ENCODE measurements around the gene UBTD1. TPM values are rescaled to one million over a fixed set of nuclear protein-coding genes. Genes with fewer than 3 reads are reported as not detected.

UBTD1 gene
- polyA plus RNA-seq, 1 donor from 2014 or later: 3.3 TPM

- Histone ChIP-seq H3K36me3 (ENCODE audit: insufficient read depth, low read length) (no peaks in the 10 kb centered on the region), H4K20me1 (ENCODE audit: insufficient read depth) (no peaks in the 10 kb centered on the region)
These were observed 47.1 kb upstream of the UBTD1 start for GRCh38 chr10:97451605-97452004.

GRCh38 chr10:97452352-97452751 is 46.4 kb upstream of the UBTD1 start:
- peaks cover 12% of the 10 kb centered on the region for H3K79me2 ChIP-seq (replicated peaks; ENCODE audit: insufficient read depth, low read length)
- H3K27ac ChIP-seq (ENCODE audit: low read length): no peak overlapping the region
- TF ChIP-seq SMC3 (conservative IDR thresholded peaks at IDR 0.05; ENCODE audit: poor library complexity): no peak
- TF ChIP-seq EZH2 (IDR thresholded peaks at IDR 0.05; ENCODE audit: borderline replicate concordance, insufficient read depth, low read length, poor library complexity, severe bottlenecking): no peak
- no peak for TF ChIP-seq POLR2AphosphoS5 (IDR thresholded peaks at IDR 0.05)
- no peak for TF ChIP-seq TAF1 (IDR thresholded peaks at IDR 0.05; ENCODE audit: low read depth)
- TF ChIP-seq RAD21 (conservative IDR thresholded peaks at IDR 0.05): no peak
- TF ChIP-seq CTCF (IDR thresholded peaks at IDR 0.05; ENCODE audit: poor library complexity, severe bottlenecking): no peak
- no peak for TF ChIP-seq MXI1 (conservative IDR thresholded peaks at IDR 0.05; ENCODE audit: poor library complexity, severe bottlenecking)
- no peak for TF ChIP-seq EP300 (conservative IDR thresholded peaks at IDR 0.05; ENCODE audit: poor library complexity, severe bottlenecking)

More at GRCh38 chr10:97451605-97452004, 47.1 kb upstream of the UBTD1 start:
- TF ChIP-seq RAD21 (conservative IDR thresholded peaks at IDR 0.05): no peak
- TF ChIP-seq SMC3 (conservative IDR thresholded peaks at IDR 0.05; ENCODE audit: poor library complexity): no peak
- TF ChIP-seq POLR2AphosphoS5 (IDR thresholded peaks at IDR 0.05): no peak
- TF ChIP-seq EZH2 (IDR thresholded peaks at IDR 0.05; ENCODE audit: borderline replicate concordance, insufficient read depth, low read length, poor library complexity, severe bottlenecking): no peak
- TF ChIP-seq REST (IDR thresholded peaks at IDR 0.05; ENCODE audit: borderline replicate concordance): no peak
- no peak for TF ChIP-seq CTCF (IDR thresholded peaks at IDR 0.05; ENCODE audit: poor library complexity, severe bottlenecking)
- TF ChIP-seq MXI1 (conservative IDR thresholded peaks at IDR 0.05; ENCODE audit: poor library complexity, severe bottlenecking): no peak
- no peak for TF ChIP-seq TAF1 (IDR thresholded peaks at IDR 0.05; ENCODE audit: low read depth)
- TF ChIP-seq EP300 (conservative IDR thresholded peaks at IDR 0.05; ENCODE audit: poor library complexity, severe bottlenecking): no peak
- no peak overlapping the region for H2AFZ ChIP-seq (ENCODE audit: low read depth, low read length)
- H3K4me3 ChIP-seq (ENCODE audit: low read length): no peak overlapping the region
- no peak overlapping the region for H3K27ac ChIP-seq (ENCODE audit: low read length)
- no peaks in the 10 kb centered on the region for H3F3A ChIP-seq (ENCODE audit: insufficient read depth, low read length, poor library complexity, severe bottlenecking)
- no peaks in the 10 kb centered on the region for H3K9me2 ChIP-seq (ENCODE audit: insufficient read depth, low read length)
- H3K9me3 ChIP-seq (ENCODE audit: low read length): no peaks in the 10 kb centered on the region
- no peaks in the 10 kb centered on the region for H3K27me3 ChIP-seq (ENCODE audit: insufficient read depth, low read depth, low read length)
- peaks cover 20% of the 10 kb centered on the region for H3K79me2 ChIP-seq (replicated peaks; ENCODE audit: insufficient read depth, low read length)
- H3K4me2 ChIP-seq (ENCODE audit: low read length): no peak overlapping the region
- no peak overlapping the region for H3K9ac ChIP-seq (ENCODE audit: low read length)

More at GRCh38 chr10:97452352-97452751, 46.4 kb upstream of the UBTD1 start:
- Histone ChIP-seq H2AFZ (ENCODE audit: low read depth, low read length) (no peak overlapping the region), H3K4me3 (ENCODE audit: low read length) (no peak overlapping the region), H4K20me1 (ENCODE audit: insufficient read depth) (no peaks in the 10 kb centered on the region), H3K9ac (ENCODE audit: low read length) (no peak overlapping the region), H3K9me3 (ENCODE audit: low read length) (no peaks in the 10 kb centered on the region), H3F3A (ENCODE audit: insufficient read depth, low read length, poor library complexity, severe bottlenecking) (no peaks in the 10 kb centered on the region), H3K36me3 (ENCODE audit: insufficient read depth, low read length) (no peaks in the 10 kb centered on the region), H3K9me2 (ENCODE audit: insufficient read depth, low read length) (no peaks in the 10 kb centered on the region), H3K27me3 (ENCODE audit: insufficient read depth, low read depth, low read length) (no peaks in the 10 kb centered on the region), H3K4me2 (ENCODE audit: low read length) (no peak overlapping the region)

Measured in neural cell (in vitro differentiated cells).